HUES48 (cell line): ENCODE results near the gene SLC35A3.
"Not testable (repeated sequence)": the region's sequence is repeated elsewhere in the genome, so short reads cannot be mapped to it uniquely, and the experiment has no call there.

Experiments
- H3K27ac ChIP-seq: one replicate; pipeline ENCODE4 v1.7.0; 2013; ENCODE audit warnings: low read depth, low read length, inconsistent platforms
- H3K27me3 ChIP-seq: 2 replicates; pipeline ENCODE4 v1.6.1; 2013; ENCODE audit warnings: mild to moderate bottlenecking, low read length; ENCODE audit not compliant: control insufficient read depth, insufficient read depth
- H3K36me3 ChIP-seq: 2 replicates; pipeline ENCODE4 v1.6.1; 2013; ENCODE audit warnings: low read length; ENCODE audit not compliant: control insufficient read depth, insufficient read depth
- H3K4me1 ChIP-seq: 2 replicates; pipeline ENCODE4 v1.6.1; 2013; ENCODE audit warnings: mild to moderate bottlenecking, low read length; ENCODE audit not compliant: control insufficient read depth, insufficient read depth
- H3K4me3 ChIP-seq: 2 replicates; pipeline ENCODE4 v1.5.1; 2013; ENCODE audit warnings: mild to moderate bottlenecking, low read depth, low read length
- H3K9ac ChIP-seq: 2 replicates; pipeline ENCODE4 v1.6.1; 2013; ENCODE audit warnings: mild to moderate bottlenecking, low read depth, low read length, moderate library complexity
- H3K9me3 ChIP-seq: 2 replicates; pipeline ENCODE4 v1.6.1; 2013; ENCODE audit warnings: low read length; ENCODE audit not compliant: control insufficient read depth, insufficient read depth

Gene SLC35A3

GRCh38 chr1:99956755-99957154 is 13.0 kb upstream of the SLC35A3 start:
- Histone ChIP-seq H3K36me3 (no peaks in the 10 kb centered on the region), H3K4me3 (no peak overlapping the region), H3K4me1 (peaks cover 7% of the 10 kb centered on the region), H3K9ac (no peak overlapping the region), H3K27ac (no peak overlapping the region), H3K27me3 (no peaks in the 10 kb centered on the region), H3K9me3 (no peaks in the 10 kb centered on the region)

DNA sequence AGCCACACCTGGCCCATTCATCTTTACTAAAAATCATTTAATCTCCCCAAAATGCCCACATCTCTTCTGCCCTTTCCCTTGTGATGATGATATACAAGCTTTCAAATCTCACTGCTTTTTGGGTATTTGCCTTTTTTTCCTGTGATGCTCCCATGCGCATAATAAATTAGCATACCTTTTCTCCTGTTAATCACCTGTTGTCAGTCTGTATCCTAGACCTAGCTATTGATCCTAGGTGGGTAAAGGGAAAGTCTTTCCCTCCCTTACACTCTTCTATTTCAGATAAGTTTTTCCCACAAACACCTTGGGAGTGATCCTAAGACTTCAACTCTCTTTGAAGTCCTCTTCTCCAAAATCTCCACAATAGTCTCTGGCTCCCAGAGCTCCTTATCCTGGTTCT is 12.0 kb upstream of the SLC35A3 start:
- Histone ChIP-seq H3K4me3 (no peak overlapping the region), H3K27me3 (no peaks in the 10 kb centered on the region), H3K36me3 (no peaks in the 10 kb centered on the region), H3K4me1 (peaks cover 7% of the 10 kb centered on the region), H3K9me3 (no peaks in the 10 kb centered on the region), H3K9ac (no peak overlapping the region), H3K27ac (peak overlapping the region; percentile 13)

- H3K27ac ChIP-seq, H3K4me3 ChIP-seq, H3K27me3 ChIP-seq, H3K9me3 ChIP-seq, H3K9ac ChIP-seq, H3K4me1 ChIP-seq, H3K36me3 ChIP-seq: not testable (repeated sequence)
These were observed 10.5 kb upstream of the SLC35A3 start for GRCh38 chr1:99959189-99959705.

- H3K9ac ChIP-seq, H3K27me3 ChIP-seq, H3K36me3 ChIP-seq, H3K27ac ChIP-seq, H3K9me3 ChIP-seq, H3K4me3 ChIP-seq: not testable (repeated sequence)
- H3K4me1 ChIP-seq = peaks cover 12% of the 10 kb centered on the region
These were observed 9.5 kb upstream of the SLC35A3 start for GRCh38 chr1:99960260-99960659.

- Histone ChIP-seq H3K9me3 (no peaks in the 10 kb centered on the region), H3K27ac (no peak overlapping the region), H3K27me3 (no peaks in the 10 kb centered on the region), H3K36me3 (no peaks in the 10 kb centered on the region), H3K4me3 (no peak overlapping the region), H3K4me1 (peaks cover 6% of the 10 kb centered on the region; the same call in 1 of the 2 replicates), H3K9ac (no peak overlapping the region)
These were observed 6.6 kb upstream of the SLC35A3 start for GRCh38 chr1:99963041-99963795.

GRCh38 chr1:99964806-99965205 is 5.0 kb upstream of the SLC35A3 start:
- H3K4me3 ChIP-seq = no peak overlapping the region
- peaks cover 9% of the 10 kb centered on the region; the same call in 1 of the 2 replicates for H3K4me1 ChIP-seq
- H3K36me3 ChIP-seq = no peaks in the 10 kb centered on the region
- no peaks in the 10 kb centered on the region for H3K9me3 ChIP-seq
- no peak overlapping the region for H3K9ac ChIP-seq
- H3K27me3 ChIP-seq = no peaks in the 10 kb centered on the region
- H3K27ac ChIP-seq = no peak overlapping the region

DNA sequence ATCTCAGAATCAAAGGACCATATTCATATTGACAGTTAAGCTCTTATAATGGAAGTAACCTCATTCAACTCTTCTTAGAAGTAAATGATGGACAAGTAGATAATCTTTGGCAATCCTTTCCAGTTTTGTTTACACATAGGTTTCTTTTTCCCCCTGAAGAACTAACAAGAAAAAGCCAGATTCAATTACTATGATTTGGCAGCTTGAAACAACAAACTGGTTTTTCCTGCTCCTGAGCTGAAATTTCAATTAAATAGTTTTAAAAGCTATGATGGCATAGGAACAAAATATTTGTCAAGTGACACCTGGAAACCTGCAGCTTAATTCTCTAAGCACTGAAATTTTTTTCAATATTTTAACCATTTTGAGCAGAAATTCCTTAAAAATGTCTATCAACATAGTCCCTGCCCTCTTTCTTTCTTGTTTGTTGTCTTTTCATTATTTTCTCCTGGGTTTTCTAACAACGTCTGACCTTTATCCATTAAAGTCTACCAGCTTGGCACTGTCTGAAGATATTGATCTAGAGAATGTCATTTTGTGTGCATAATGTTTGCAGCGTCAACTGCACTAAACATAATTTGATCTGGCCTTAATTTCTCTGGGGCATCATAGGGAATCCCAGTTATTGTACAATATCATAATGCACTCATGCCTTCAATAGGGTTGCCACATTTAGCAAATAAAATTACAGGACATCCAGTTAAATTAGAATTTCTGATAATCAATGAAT is 4.0 kb upstream of the SLC35A3 start:
- Histone ChIP-seq H3K27ac (no peak overlapping the region), H3K36me3 (no peaks in the 10 kb centered on the region), H3K9me3 (no peaks in the 10 kb centered on the region), H3K27me3 (no peaks in the 10 kb centered on the region), H3K4me1 (peaks cover 11% of the 10 kb centered on the region), H3K4me3 (no peak overlapping the region), H3K9ac (no peak overlapping the region)

DNA sequence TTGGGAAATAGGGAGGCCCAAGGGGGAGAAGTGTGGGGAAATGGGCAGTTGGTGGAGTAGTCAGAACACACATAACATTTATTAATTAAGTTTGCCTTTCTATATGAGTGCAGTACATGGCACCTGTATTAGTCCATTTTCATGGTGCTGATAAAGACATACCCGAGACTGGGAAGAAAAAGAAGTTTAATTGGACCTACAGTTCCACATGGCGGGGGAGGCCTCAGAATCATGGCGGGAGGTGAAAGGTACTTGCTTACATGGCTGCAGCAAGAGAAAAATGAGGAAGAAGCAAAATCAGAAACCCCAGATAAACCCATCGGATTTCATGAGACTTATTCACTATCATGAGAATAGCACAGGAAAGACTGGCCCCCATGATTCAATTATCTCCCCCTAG is 1.6 kb upstream of the SLC35A3 start:
- H3K27me3 ChIP-seq = no peaks in the 10 kb centered on the region
- H3K9me3 ChIP-seq = no peaks in the 10 kb centered on the region
- no peak overlapping the region for H3K9ac ChIP-seq

GRCh38 chr1:99969260-99969728 is 502 bp upstream of the SLC35A3 start:
- Histone ChIP-seq H3K27ac (peak overlapping the region; percentile 55), H3K36me3 (peaks cover 3% of the 10 kb centered on the region; the same call in 1 of the 2 replicates), H3K4me3 (peak overlapping the region; percentile 98), H3K9ac (peak overlapping the region; percentile 52), H3K9me3 (no peaks in the 10 kb centered on the region), H3K4me1 (peaks cover 13% of the 10 kb centered on the region), H3K27me3 (no peaks in the 10 kb centered on the region)

More for the DNA sequence above, 1.6 kb upstream of the SLC35A3 start:
- Histone ChIP-seq H3K4me1 (peaks cover 13% of the 10 kb centered on the region), H3K36me3 (no peaks in the 10 kb centered on the region; the same call in 1 of the 2 replicates), H3K27ac (no peak overlapping the region), H3K4me3 (no peak overlapping the region)

DNA sequence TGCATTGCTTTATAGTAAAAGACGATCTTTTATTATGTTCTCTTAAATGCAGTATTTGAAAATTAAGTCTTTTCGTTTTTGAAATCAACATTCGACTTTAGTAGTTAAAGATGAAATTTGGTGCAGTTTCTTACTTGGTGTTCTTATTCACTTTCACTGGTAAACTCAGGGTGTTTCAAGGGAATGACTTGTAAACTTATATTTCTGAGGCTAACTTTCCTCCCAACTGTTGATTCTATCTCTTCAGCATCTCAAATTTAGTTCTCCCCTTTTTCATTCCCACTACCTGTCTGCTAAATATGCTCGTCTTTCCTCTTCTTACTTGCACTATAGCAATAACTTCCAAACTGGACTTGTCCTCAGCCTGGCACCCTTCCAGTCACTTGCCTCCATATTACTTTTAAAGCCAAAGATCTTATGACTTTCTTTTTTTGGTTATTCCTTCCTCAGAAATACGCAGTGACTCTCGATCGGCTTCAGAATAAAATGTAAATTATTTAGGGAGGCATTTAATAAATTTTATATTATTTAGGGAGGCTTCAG is 988 bp downstream of the SLC35A3 start:
- Histone ChIP-seq H3K9me3 (no peaks in the 10 kb centered on the region), H3K36me3 (peaks cover 9% of the 10 kb centered on the region), H3K27ac (peak overlapping the region; percentile 7), H3K4me3 (peak overlapping the region; percentile 98), H3K27me3 (no peaks in the 10 kb centered on the region), H3K4me1 (peaks cover 9% of the 10 kb centered on the region), H3K9ac (peak overlapping the region; percentile 52; the same call in 1 of the 2 replicates)

DNA sequence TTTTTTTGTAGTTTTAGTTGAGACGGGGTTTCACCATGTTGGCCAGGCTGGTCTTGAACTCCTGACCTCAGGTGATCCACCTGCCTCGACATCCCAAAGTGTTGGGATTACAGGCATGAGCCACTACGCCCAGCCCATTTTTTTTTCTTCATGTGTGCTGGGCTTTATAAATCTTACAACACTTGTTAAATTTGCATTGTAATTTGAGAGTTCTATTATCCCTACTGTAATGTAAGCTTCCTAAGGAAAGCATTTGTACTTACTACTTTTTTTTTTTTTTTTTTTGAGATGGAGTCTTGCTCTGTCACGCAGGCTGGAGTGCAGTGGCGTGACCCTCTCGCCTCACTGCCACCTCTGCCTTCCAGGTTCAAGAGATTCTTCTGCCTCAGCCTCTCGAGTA is 2.3 kb downstream of the SLC35A3 start:
- H3K4me3 ChIP-seq, H3K36me3 ChIP-seq, H3K4me1 ChIP-seq, H3K9me3 ChIP-seq, H3K27me3 ChIP-seq, H3K9ac ChIP-seq, H3K27ac ChIP-seq: not testable (repeated sequence)
